ENCODE measurements around the gene FAH. TPM values are rescaled to one million over a fixed set of nuclear protein-coding genes. Genes with fewer than 3 reads are reported as not detected.

The FAH gene
- total and polyA plus RNA-seq, 2 donors (not counting 1 experiment from before 2014, with no cell fraction given): 1.1 to 5.1 TPM

GRCh38 chr15:80115021-80115420 is 37.8 kb upstream of the FAH start:
- no peak overlapping the region for H3K4me2 ChIP-seq (replicated peaks; ENCODE audit: low read depth, low read length, poor library complexity, severe bottlenecking)
- no peak overlapping the region for H3K4me3 Mint-ChIP-seq

DNA sequence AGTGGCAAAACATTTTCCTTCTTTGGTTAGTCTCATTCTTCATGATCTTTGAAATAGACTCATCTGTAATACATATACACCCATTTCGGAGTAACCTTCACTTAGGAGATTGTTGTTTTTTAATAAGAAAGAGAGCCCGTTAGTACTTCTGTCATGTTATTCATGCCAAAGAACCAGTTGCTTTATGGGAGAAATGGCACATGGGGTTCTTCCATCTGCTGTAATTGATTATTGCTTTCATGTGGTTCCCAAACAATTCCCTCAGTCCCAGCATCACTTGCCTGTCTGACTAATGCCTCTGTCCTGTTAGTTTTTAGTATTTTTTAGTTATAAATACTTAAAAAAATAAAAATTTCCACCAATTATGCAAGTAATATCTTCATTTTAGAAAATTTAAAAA is 33.8 kb upstream of the FAH start:
- Histone ChIP-seq H3K4me3 (ENCODE audit: control extremely low read depth in 1 of 5, extremely low read depth in 1 of 5, insufficient read depth in 1 of 5, low read depth in 2 of 5, low read length in 4 of 5) (no peak overlapping the region), H3K36me3 (replicated peaks in 1 of 2; ENCODE audit: control extremely low read depth in 1 of 2, control insufficient read depth in 1 of 2, extremely low read depth in 1 of 2, insufficient read depth in 2 of 2, low read length in 1 of 2) (peaks cover 6 to 32% of the 10 kb centered on the region in 2 experiments), H2AFZ (ENCODE audit: insufficient read depth, low read depth, low read length, poor library complexity, severe bottlenecking) (no peak overlapping the region), H3K79me2 (ENCODE audit: control insufficient read depth, insufficient read depth, low read length) (peaks cover 44% of the 10 kb centered on the region), H3K27me3 (replicated peaks in 1 of 4; ENCODE audit: control extremely low read depth in 1 of 4, control insufficient read depth in 3 of 4, insufficient read depth in 4 of 4, low read length in 3 of 4) (no peaks in the 10 kb centered on the region), H3K4me2 (replicated peaks; ENCODE audit: low read depth, low read length, poor library complexity, severe bottlenecking) (no peak overlapping the region), H4K20me1 (ENCODE audit: control insufficient read depth, insufficient read depth, low read length, poor library complexity, severe bottlenecking) (peaks cover 58% of the 10 kb centered on the region), H3K9me3 (ENCODE audit: control extremely low read depth in 1 of 3, control insufficient read depth in 2 of 3, insufficient read depth in 1 of 3, low read length in 2 of 3) (no peaks in the 10 kb centered on the region), H3K4me1 (ENCODE audit: control insufficient read depth in 2 of 2, insufficient read depth in 2 of 2, low read length in 2 of 2) (peaks cover 0 to 3% of the 10 kb centered on the region in 2 donors), H3K27ac (ENCODE audit: low read length in 2 of 2) (no peak overlapping the region), H3K9ac (ENCODE audit: low read length) (no peak overlapping the region)
- Mint-ChIP-seq H3K4me3 (no peak overlapping the region), H3K4me1 (peaks cover 34% of the 10 kb centered on the region), H3K27me3 (no peaks in the 10 kb centered on the region), H3K9me3 (ENCODE audit: insufficient read depth) (no peaks in the 10 kb centered on the region), H3K27ac (no peak overlapping the region)
- ChIA-PET CTCF (no interaction called here), POLR2A (no interaction called here)
- intact Hi-C loops (cut with micrococcal nuclease): no loop called here
- ATAC-seq (ENCODE audit: low read depth): no peak
- TF ChIP-seq, protein P1, sequence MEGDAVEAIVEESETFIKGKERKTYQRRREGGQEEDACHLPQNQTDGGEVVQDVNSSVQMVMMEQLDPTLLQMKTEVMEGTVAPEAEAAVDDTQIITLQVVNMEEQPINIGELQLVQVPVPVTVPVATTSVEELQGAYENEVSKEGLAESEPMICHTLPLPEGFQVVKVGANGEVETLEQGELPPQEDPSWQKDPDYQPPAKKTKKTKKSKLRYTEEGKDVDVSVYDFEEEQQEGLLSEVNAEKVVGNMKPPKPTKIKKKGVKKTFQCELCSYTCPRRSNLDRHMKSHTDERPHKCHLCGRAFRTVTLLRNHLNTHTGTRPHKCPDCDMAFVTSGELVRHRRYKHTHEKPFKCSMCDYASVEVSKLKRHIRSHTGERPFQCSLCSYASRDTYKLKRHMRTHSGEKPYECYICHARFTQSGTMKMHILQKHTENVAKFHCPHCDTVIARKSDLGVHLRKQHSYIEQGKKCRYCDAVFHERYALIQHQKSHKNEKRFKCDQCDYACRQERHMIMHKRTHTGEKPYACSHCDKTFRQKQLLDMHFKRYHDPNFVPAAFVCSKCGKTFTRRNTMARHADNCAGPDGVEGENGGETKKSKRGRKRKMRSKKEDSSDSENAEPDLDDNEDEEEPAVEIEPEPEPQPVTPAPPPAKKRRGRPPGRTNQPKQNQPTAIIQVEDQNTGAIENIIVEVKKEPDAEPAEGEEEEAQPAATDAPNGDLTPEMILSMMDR (IDR thresholded peaks at IDR 0.05): no peak
- no peak for TF ChIP-seq EZH2 (IDR thresholded peaks at IDR 0.05; ENCODE audit: borderline replicate concordance, insufficient read depth, low read depth, low read length, poor library complexity, severe bottlenecking)
- no CpG with 5 or more reads among the region's 2 CpGs for WGBS (ENCODE audit: insufficient coverage)
- DNase-seq: no peak

More at GRCh38 chr15:80115021-80115420, 37.8 kb upstream of the FAH start:
- Histone ChIP-seq H3K36me3 (replicated peaks in 1 of 2; ENCODE audit: control extremely low read depth in 1 of 2, control insufficient read depth in 1 of 2, extremely low read depth in 1 of 2, insufficient read depth in 2 of 2, low read length in 1 of 2) (peaks cover 0 to under 1% of the 10 kb centered on the region in 2 experiments), H4K20me1 (ENCODE audit: control insufficient read depth, insufficient read depth, low read length, poor library complexity, severe bottlenecking) (peaks cover 64% of the 10 kb centered on the region), H3K27me3 (replicated peaks in 1 of 4; ENCODE audit: control extremely low read depth in 1 of 4, control insufficient read depth in 3 of 4, insufficient read depth in 4 of 4, low read length in 3 of 4) (no peaks in the 10 kb centered on the region), H3K4me1 (ENCODE audit: control insufficient read depth in 2 of 2, insufficient read depth in 2 of 2, low read length in 2 of 2) (peaks cover 3 to 4% of the 10 kb centered on the region in 2 donors), H2AFZ (ENCODE audit: insufficient read depth, low read depth, low read length, poor library complexity, severe bottlenecking) (no peak overlapping the region), H3K27ac (ENCODE audit: low read length in 2 of 2) (no peak overlapping the region), H3K79me2 (ENCODE audit: control insufficient read depth, insufficient read depth, low read length) (peaks cover 79% of the 10 kb centered on the region), H3K4me3 (ENCODE audit: control extremely low read depth in 1 of 5, extremely low read depth in 1 of 5, insufficient read depth in 1 of 5, low read depth in 2 of 5, low read length in 4 of 5) (no peak overlapping the region), H3K9ac (ENCODE audit: low read length) (no peak overlapping the region), H3K9me3 (ENCODE audit: control extremely low read depth in 1 of 3, control insufficient read depth in 2 of 3, insufficient read depth in 1 of 3, low read length in 2 of 3) (no peaks in the 10 kb centered on the region)
- ChIA-PET CTCF (no interaction called here), POLR2A (interaction anchor here (0.6 kb wide), 1 partner anchor 105 kb away, joined by 3 read pairs; no protein-coding TSS in a partner anchor)
- H3K4me1 Mint-ChIP-seq: peaks cover 57% of the 10 kb centered on the region
- whole genome bisulfite sequencing (ENCODE audit: insufficient coverage): no CpG with 5 or more reads among the region's 1 CpG
- intact Hi-C loops (cut with micrococcal nuclease): no loop called here
- no peaks in the 10 kb centered on the region for H3K9me3 Mint-ChIP-seq (ENCODE audit: insufficient read depth)
- DNase-seq: no peak
- no peaks in the 10 kb centered on the region for H3K27me3 Mint-ChIP-seq
- ATAC-seq (ENCODE audit: low read depth): no peak
- no peak overlapping the region for H3K27ac Mint-ChIP-seq
- TF ChIP-seq EZH2 (IDR thresholded peaks at IDR 0.05; ENCODE audit: borderline replicate concordance, insufficient read depth, low read depth, low read length, poor library complexity, severe bottlenecking): no peak
- TF ChIP-seq, protein P1 (IDR thresholded peaks at IDR 0.05): no peak
